B cell (primary cell): ENCODE results near the gene CCDC34. TPM values are rescaled to one million over a fixed set of nuclear protein-coding genes. Genes with fewer than 3 reads are reported as not detected.

Experiments
- ATAC-seq: fragments of 200-7000 bp; cut with Tn5 transposase; one replicate; pipeline ENCODE4 v1.10.0; 2021; ENCODE audit warnings: low read depth, mild to moderate bottlenecking, moderate number of reproducible peaks, moderate library complexity
- CTCF ChIA-PET: fragments of 350-600 bp; sonication (Branson Sonifier 250); formaldehyde crosslinking; loops from one replicate; lab custom pipeline; 2021; ENCODE audit warnings: antibody characterized with exemption, inconsistent platforms; lab: Charles Lee
- POLR2A ChIA-PET: fragments of 350-600 bp; sonication (Branson Sonifier 250); formaldehyde crosslinking; loops from one replicate; lab custom pipeline; 2021; ENCODE audit warnings: antibody characterized with exemption; lab: Charles Lee
- DNase-seq: peaks from one replicate; pipeline ENCODE4 v3.0.0; 2013
- H2AFZ ChIP-seq: 2 replicates; pipeline ENCODE4 v1.6.1; 2012; ENCODE audit warnings: mild to moderate bottlenecking, low read depth, low read length; ENCODE audit not compliant: insufficient read depth, poor library complexity, severe bottlenecking
- H3K27ac ChIP-seq, 2 donors: 1 replicate in 1 of 2; 2 replicates in 1 of 2; pipeline ENCODE4 v1.5.1; 2012 to 2013; ENCODE audit warnings: low read length in 2 of 2, mild to moderate bottlenecking in 2 of 2, moderate library complexity in 1 of 2
- H3K27me3 ChIP-seq, 4 experiments: fragments of 200-600 bp in 1 of 4; sonication (generic) in 1 of 4; replicated peaks in 1 of 4; 1 replicate in 2 of 4; 2 replicates in 2 of 4; pipeline versions ENCODE4 v1.6.1 to v1.7.0; 2013 to 2016; ENCODE audit warnings: low read length in 3 of 4, mild to moderate bottlenecking in 2 of 4, mixed read lengths in 1 of 4, moderate library complexity in 1 of 4; ENCODE audit not compliant: insufficient read depth in 4 of 4, control insufficient read depth in 3 of 4; ENCODE audit errors: control extremely low read depth in 1 of 4
- H3K36me3 ChIP-seq, 2 experiments: replicated peaks in 1 of 2; 1 replicate in 1 of 2; 2 replicates in 1 of 2; pipeline versions ENCODE4 v1.6.1 to v1.7.1; 2013; ENCODE audit warnings: low read length in 1 of 2; ENCODE audit not compliant: insufficient read depth in 2 of 2, control insufficient read depth in 1 of 2; ENCODE audit errors: control extremely low read depth in 1 of 2, extremely low read depth in 1 of 2
- H3K4me1 ChIP-seq, 2 donors: fragments of 200-600 bp in 1 of 2; sonication (generic) in 1 of 2; 1 replicate in 1 of 2; 2 replicates in 1 of 2; pipeline versions ENCODE4 v1.5.1 to v1.6.1; 2013 to 2017; ENCODE audit warnings: low read length in 2 of 2; ENCODE audit not compliant: control insufficient read depth in 2 of 2, insufficient read depth in 2 of 2
- H3K4me2 ChIP-seq: replicated peaks from 2 replicates; pipeline ENCODE3; 2012; ENCODE audit warnings: mild to moderate bottlenecking, low read depth, low read length; ENCODE audit not compliant: poor library complexity, severe bottlenecking
- H3K4me3 ChIP-seq, 5 experiments: fragments of 200-600 bp in 1 of 5; sonication (generic) in 1 of 5; 1 replicate in 3 of 5; 2 replicates in 2 of 5; pipeline versions ENCODE4 v1.5.1 to v1.7.0; 2011 to 2016; ENCODE audit warnings: low read length in 4 of 5, mild to moderate bottlenecking in 4 of 5, low read depth in 2 of 5, control low read depth in 1 of 5, moderate library complexity in 1 of 5; ENCODE audit not compliant: insufficient read depth in 1 of 5; ENCODE audit errors: control extremely low read depth in 1 of 5, extremely low read depth in 1 of 5
- H3K79me2 ChIP-seq: fragments of 200-600 bp; sonication (generic); one replicate; pipeline ENCODE4 v1.6.0; 2016; ENCODE audit warnings: low read length; ENCODE audit not compliant: control insufficient read depth, insufficient read depth
- H3K9ac ChIP-seq: fragments of 200-600 bp; sonication (generic); 2 replicates; pipeline ENCODE4 v1.6.1; 2017; ENCODE audit warnings: mild to moderate bottlenecking, low read length, moderate library complexity
- H3K9me3 ChIP-seq, 3 donors: one replicate each; pipeline versions ENCODE4 v1.6.1 to v1.7.1; 2013; ENCODE audit warnings: low read length in 2 of 3; ENCODE audit not compliant: control insufficient read depth in 2 of 3, insufficient read depth in 1 of 3; ENCODE audit errors: control extremely low read depth in 1 of 3
- H4K20me1 ChIP-seq: 2 replicates; pipeline ENCODE4 v1.6.0; 2012; ENCODE audit warnings: mild to moderate bottlenecking, low read length; ENCODE audit not compliant: insufficient read depth, control insufficient read depth, poor library complexity, severe bottlenecking
- H3K27ac Mint-ChIP-seq: one replicate; pipeline ENCODE4 v1.8.0; 2021; ENCODE audit warnings: mixed read lengths
- H3K27me3 Mint-ChIP-seq: one replicate; pipeline ENCODE4 v1.8.0; 2021; ENCODE audit warnings: mixed read lengths
- H3K4me1 Mint-ChIP-seq: one replicate; pipeline ENCODE4 v1.8.0; 2021; ENCODE audit warnings: mixed read lengths
- H3K4me3 Mint-ChIP-seq: one replicate; pipeline ENCODE4 v1.8.0; 2021; ENCODE audit warnings: mixed read lengths
- H3K9me3 Mint-ChIP-seq: one replicate; pipeline ENCODE4 v1.8.0; 2022; ENCODE audit warnings: mixed read lengths; ENCODE audit not compliant: insufficient read depth
- CTCF ChIP-seq: fragments of 200-600 bp; IDR thresholded peaks from one replicate; pipeline ENCODE4 v1.8.0; 2022; ENCODE audit warnings: antibody characterized with exemption, mild to moderate bottlenecking
- EZH2 ChIP-seq: IDR thresholded peaks from 2 replicates; pipeline ENCODE4 v1.6.1; 2012; ENCODE audit warnings: borderline replicate concordance, low read depth, mild to moderate bottlenecking, moderate library complexity, low read length; ENCODE audit not compliant: insufficient read depth, poor library complexity, severe bottlenecking
- WGBS: methylation state at CpG from one replicate; pipeline ENCODE4 v1.1.5; 2013; ENCODE audit warnings: missing lambda C conversion rate; ENCODE audit not compliant: insufficient coverage; 5-methylcytosine and 5-hydroxymethylcytosine counted together
- intact Hi-C: fragments of 100-400 bp; cut with micrococcal nuclease; formaldehyde crosslinking; loops from one replicate; pipeline ENCODE4 v1.10.0; 2022
- polyA plus RNA-seq: library from polyadenylated mRNA; depleted of rRNA; stranded (reverse); fragments of >200 nt; gene quantifications from 2 replicates; pipeline ENCODE4 v1.2.3, GENCODE V29; 2012
- total RNA-seq, 2 donors: library from RNA; stranded (reverse); fragments of 120-200 nt in 1 of 2; gene quantifications; 1 replicate in 1 of 2; 2 replicates in 1 of 2; pipeline versions ENCODE4 v1.2.3 to v1.2.4, GENCODE V29; 2013 to 2022

The CCDC34 gene
- total and polyA plus RNA-seq, 2 donors (not counting 1 experiment from before 2014, with no cell fraction given) = 0.94 to 4.1 TPM

DNA sequence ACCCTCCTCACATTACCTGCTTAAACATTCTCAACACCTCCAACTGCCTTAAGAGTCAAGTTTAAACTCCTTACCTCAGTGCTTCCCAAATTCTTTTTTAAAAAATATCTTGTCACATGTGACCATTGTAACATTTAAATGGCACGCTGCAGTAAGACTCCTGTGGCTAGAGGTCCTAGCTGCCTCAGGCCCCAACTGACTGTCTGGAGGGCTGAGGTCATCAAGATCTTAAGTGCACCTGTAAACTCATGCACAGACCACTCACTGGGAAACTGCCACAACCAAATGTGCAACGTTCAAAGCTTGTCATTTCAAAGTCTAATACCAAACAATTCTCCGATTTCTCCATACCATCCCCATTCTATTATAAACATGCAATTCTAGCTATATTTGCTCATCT lies 16.4 kb upstream of the CCDC34 start:
- H3K9ac ChIP-seq = no peak overlapping the region
- no peaks in the 10 kb centered on the region for H3K27me3 ChIP-seq
- no peaks in the 10 kb centered on the region for H3K4me1 ChIP-seq
- POLR2A ChIA-PET = no interaction called here
- no peaks in the 10 kb centered on the region for H4K20me1 ChIP-seq
- no peak overlapping the region for H2AFZ ChIP-seq
- no peak for ATAC-seq
- no peaks in the 10 kb centered on the region for H3K27me3 Mint-ChIP-seq
- no peaks in the 10 kb centered on the region for H3K79me2 ChIP-seq
- no peak for DNase-seq
- H3K27ac Mint-ChIP-seq = no peak overlapping the region
- 97% methylated on average over 3 of the region's 3 CpGs for WGBS
- no peak for TF ChIP-seq EZH2
- no peak for TF ChIP-seq CTCF
- intact Hi-C loops = no loop called here
- H3K9me3 ChIP-seq = no peaks in the 10 kb centered on the region
- no peak overlapping the region for H3K4me3 ChIP-seq
- H3K4me2 ChIP-seq = no peak overlapping the region
- H3K4me3 Mint-ChIP-seq = no peak overlapping the region
- no peaks in the 10 kb centered on the region for H3K9me3 Mint-ChIP-seq
- H3K4me1 Mint-ChIP-seq = no peaks in the 10 kb centered on the region
- CTCF ChIA-PET = no interaction called here
- no peaks in the 10 kb centered on the region for H3K36me3 ChIP-seq
- H3K27ac ChIP-seq = no peak overlapping the region

- Histone ChIP-seq H2AFZ (no peak overlapping the region), H3K36me3 (no peaks in the 10 kb centered on the region), H3K79me2 (no peaks in the 10 kb centered on the region), H3K9me3 (no peaks in the 10 kb centered on the region), H3K4me3 (no peak overlapping the region), H3K4me1 (no peaks in the 10 kb centered on the region), H3K4me2 (no peak overlapping the region), H3K27ac (no peak overlapping the region), H4K20me1 (no peaks in the 10 kb centered on the region), H3K27me3 (no peaks in the 10 kb centered on the region), H3K9ac (no peak overlapping the region)
- no peaks in the 10 kb centered on the region for H3K9me3 Mint-ChIP-seq
- ChIA-PET POLR2A (no interaction called here), CTCF (no interaction called here)
- H3K4me1 Mint-ChIP-seq = no peaks in the 10 kb centered on the region
- H3K4me3 Mint-ChIP-seq = no peak overlapping the region
- intact Hi-C loops = no loop called here
- no peak for ATAC-seq
- TF ChIP-seq CTCF = no peak
- no peak for TF ChIP-seq EZH2
- H3K27me3 Mint-ChIP-seq = no peaks in the 10 kb centered on the region
- no peak overlapping the region for H3K27ac Mint-ChIP-seq
- no CpG with 5 or more reads among the region's 2 CpGs for WGBS
- no peak for DNase-seq
These were observed 12.4 kb upstream of the CCDC34 start for GRCh38 chr11:27375370-27375769.
